ENCODE measurements around the gene GOLT1A.
"Not testable (repeated sequence)": the region's sequence is repeated elsewhere in the genome, so short reads cannot be mapped to it uniquely, and the experiment has no call there.

Gene GOLT1A

DNA sequence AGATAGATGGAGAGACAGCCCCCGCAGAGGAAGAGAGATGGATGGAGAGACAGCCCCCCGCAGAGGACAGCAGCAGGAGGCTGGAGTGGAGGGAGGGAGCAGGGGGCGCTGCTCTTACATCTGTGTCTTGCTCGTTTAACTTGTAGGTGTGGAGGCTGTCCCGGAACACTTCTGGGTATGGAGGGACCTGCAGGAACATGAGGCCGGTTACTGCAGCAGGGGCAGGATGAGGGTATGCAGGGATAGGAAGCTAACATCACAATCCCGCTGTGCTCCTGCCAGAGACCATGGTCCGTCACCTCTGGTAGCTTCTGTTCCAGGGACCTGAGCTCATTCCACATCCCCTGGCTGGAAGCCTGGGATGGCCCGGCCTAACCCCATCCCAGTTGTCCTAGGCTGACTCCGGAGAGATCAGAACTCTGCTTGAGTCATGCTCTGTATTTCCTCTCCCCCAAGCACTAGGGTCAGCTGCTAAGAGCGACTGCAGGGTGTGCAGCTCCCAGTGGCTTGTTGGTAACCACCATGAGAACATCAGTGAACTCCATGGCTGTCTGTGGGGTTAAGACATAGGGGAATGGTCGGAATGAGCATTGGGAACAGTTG is 36.7 kb upstream of the GOLT1A start:
- Histone ChIP-seq H3K4me3 (no peak overlapping the region), H3K27ac (no peak overlapping the region)

DNA sequence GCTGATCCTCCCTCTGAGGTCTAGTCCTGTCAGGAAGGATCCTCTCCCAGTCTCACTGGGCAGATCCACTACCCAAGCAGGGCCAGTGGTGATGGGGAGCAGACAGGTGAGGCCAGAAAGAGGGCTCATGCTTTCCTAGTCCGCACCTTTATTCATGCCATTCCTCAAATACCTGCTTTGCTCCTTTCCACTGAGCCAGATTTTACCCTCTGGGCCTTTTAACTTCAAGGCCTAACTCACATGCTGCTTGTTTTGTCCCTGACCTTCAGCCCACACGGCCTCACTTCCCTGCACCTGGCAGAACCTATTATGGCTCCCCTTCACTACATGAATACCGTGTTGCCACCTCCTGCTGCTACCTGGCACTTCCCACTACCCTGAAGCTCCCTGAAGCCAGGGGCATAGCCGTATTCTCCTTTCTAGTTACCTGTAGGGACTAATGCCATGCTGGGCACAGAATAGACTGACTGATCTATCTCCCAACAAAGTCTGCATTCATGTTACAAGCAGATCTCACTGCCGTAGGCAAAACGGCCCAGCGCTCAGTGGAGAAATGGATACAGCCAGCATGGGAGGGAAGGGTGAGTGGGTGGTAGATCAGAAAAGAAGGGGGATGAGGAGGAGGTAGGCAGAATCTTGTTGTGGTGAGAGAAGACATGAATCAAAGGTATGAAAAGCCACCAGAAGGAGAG is 36.1 kb upstream of the GOLT1A start:
- Histone ChIP-seq H3K4me3 (no peak overlapping the region), H3K27ac (no peak overlapping the region)

DNA sequence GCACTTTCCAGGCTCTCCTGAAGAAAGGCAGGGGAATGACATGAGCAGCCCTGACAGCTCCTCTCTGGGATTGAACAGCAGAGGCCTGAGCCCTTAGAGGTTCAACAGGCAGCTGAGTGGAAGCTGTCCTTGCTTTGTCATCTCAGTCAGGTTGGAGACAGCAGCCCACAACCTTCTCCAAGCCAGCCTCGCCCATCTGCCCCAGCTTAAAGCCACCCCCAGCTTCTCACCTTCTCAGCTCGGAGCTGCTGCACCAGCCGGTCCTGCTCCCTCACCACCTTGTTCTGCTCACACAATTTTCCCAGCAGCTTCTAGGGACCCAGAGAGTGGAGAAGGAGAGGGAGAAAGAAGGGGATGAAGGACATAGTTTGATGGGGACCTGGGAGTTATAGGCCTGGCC is 35.2 kb upstream of the GOLT1A start:
- H3K27ac ChIP-seq = no peak overlapping the region

DNA sequence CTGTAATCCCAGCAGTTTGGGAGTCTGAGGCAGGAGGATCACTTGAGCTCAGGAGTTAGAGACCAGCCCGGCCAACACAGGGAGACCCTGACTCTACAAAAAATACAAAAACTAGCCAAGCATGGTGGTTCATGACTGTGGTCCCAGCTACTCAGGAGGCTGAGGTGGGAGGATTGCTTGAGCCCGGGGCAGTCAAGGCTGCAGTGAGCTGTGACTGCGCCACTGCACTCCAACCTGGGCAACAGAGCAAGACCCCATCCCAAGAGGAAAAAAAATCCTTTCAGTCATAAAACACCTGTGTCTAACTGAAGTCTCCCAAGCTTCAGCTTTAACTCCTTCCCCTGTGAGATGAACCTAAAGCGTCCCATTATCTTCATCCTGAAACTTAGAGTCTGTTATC is 33.1 kb upstream of the GOLT1A start:
- Histone ChIP-seq H3K4me3 (no peak overlapping the region), H3K27ac (no peak overlapping the region)

More for the DNA sequence above, 35.2 kb upstream of the GOLT1A start:
- H3K4me3 ChIP-seq = no peak overlapping the region

DNA sequence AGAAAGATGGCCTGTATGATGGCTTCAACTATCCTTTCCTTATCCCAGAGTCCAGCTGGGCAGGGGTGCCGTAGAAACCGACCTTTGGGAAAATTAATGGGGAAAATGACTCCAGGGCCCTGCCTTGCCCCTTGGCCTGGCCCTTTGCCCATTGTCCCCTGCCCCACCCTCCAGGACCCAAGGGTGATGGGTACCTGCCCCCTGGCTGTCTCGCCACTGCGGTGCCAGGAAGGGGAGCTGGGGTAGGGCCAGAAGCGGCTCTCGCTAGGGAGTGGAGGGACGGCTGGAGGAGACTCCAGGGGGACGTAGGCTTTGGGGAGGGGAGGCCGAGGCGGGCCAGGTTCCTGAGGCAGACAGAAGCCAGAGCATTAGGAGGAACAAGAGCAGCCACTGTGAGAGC is 29.1 kb upstream of the GOLT1A start:
- Histone ChIP-seq H3K27ac (no peak overlapping the region), H3K4me3 (no peak overlapping the region)

DNA sequence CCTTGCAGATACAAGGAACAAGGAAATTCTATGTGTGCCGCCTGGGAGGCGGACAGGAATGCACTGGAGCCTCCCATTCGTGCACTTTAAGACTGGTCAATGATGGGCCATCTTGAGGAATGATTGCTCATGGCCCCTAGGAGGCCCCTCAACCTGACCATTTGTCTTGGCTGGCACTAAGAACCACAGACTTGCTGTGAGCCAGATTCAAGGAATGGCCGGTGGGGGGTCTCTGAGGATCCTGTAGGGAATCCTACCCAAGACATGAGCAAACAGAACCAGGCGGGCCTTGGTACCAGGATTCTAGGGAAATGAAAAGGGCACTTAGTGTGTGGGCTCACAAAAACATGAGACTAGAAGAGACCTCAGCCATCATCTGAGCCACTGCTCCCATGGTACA is 28.1 kb upstream of the GOLT1A start:
- no peak overlapping the region for H3K4me3 ChIP-seq
- H3K27ac ChIP-seq = no peak overlapping the region

DNA sequence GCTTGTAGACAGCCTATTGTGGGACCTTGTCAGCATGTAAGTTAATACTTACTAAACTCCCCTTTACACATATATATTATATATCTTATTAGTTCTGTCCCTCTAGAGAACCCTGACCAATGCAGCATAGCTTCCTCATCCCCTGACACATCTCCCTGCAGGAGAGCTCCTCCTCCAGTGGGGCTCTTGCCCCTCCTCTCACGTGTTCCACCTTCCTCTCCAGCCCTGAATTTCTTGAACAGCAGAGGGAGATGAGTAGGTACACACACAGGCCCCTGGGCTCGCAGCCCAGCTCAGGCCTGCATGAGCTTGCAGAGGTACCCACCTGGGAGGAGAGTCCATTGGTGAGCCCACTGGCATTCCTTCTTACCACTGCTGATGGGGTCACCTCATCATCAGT is 27.3 kb upstream of the GOLT1A start:
- Histone ChIP-seq H3K27ac (no peak overlapping the region), H3K4me3 (no peak overlapping the region)

DNA sequence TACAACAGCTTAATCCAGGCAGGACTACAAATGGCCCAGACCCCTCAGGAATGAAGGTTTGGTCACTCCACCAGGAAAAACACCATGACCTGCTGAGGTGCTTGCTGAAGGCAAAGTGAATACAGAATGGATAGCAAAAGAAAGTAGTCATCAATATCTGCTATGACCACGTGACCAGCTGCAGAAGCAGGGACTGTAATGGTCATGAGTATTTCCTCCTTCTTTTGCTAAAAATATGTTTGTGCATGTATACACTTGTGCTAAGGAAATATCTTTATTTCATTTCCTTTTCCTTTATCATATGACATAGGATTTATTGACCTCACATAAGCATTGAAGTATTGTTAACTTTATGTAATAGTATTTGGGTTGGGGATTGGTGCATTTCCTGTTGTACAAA is 26.4 kb upstream of the GOLT1A start:
- no peak overlapping the region for H3K27ac ChIP-seq
- no peak overlapping the region for H3K4me3 ChIP-seq

DNA sequence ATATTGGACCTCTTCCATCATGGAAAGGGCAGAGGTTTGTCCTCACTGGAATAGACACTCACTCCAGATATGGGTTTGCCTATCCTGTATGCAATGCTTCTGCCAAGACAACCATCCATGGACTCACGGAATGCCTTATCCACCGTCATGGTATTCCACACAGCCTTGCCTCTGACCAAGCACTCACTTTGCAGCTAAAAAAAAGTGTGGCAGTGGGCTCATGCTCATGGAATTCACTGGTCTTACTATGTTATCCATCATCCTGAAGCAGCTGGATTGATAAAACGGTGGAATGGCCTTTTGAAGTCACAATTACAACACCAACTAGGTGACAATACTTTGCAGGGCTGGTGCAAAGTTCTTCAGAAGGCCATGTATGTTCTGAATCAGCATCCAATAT is 25.6 kb upstream of the GOLT1A start:
- not testable (repeated sequence) for H3K27ac ChIP-seq

DNA sequence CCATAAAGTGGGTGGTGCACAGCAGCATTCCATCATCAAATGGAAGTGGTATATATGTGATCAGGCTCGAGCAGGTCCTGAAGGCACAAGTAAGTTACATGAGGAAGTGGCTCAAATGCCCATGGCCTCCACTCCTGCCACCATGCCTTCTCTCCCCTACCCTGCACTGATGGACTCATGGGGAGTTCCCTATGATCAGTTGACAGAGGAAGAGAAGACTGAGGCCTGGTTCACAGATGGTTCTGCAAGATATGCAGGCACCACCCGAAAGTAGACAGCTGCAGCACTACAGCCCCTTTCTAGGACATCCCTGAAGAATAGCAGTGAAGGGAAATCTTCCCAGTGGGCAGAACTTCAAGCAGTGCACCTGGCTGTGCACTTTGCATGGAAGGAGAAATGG is 24.7 kb upstream of the GOLT1A start:
- H3K27ac ChIP-seq, H3K4me3 ChIP-seq: not testable (repeated sequence)

More for the DNA sequence above, 25.6 kb upstream of the GOLT1A start:
- not testable (repeated sequence) for H3K4me3 ChIP-seq

DNA sequence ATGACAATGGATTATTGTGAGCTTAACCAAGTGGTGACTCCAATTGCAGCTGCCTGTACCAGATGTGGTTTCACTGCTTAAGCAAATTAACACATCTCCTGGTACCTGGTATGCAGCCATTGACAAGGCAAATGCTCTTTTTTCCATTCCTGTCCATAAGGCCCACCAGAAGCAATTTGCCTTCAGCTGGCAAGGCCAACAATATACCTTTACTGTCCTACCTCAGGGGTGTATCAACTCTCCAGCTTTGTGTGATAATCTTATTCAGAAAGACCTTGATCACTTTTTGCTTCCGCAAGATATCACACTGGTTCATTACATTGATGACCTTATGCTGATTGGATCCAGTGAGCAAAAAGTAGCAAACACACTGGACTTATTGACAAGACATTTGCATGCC is 23.7 kb upstream of the GOLT1A start:
- H3K4me3 ChIP-seq, H3K27ac ChIP-seq: not testable (repeated sequence)

DNA sequence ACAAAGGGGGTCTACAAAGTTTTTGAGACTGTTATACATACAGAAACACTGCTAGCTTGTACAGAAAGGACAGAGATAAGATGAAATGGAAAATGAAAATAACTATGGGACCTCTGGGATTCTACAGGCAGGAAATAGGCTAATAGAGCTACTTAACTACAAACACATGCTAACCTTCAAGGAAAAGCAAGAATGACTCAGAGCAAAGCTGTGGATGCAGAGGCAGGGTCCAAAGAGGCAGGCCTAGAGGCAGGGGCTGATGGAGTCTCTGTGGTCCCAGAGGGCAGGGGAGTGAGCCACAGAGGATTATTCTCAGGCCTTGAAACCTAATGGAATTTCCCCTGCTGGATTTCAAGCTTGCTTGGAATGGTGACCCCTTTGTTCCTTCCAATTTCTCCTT is 18.7 kb upstream of the GOLT1A start:
- Histone ChIP-seq H3K4me3 (no peak overlapping the region), H3K27ac (peak overlapping the region in 1 of 21 experiments; percentile 6)

DNA sequence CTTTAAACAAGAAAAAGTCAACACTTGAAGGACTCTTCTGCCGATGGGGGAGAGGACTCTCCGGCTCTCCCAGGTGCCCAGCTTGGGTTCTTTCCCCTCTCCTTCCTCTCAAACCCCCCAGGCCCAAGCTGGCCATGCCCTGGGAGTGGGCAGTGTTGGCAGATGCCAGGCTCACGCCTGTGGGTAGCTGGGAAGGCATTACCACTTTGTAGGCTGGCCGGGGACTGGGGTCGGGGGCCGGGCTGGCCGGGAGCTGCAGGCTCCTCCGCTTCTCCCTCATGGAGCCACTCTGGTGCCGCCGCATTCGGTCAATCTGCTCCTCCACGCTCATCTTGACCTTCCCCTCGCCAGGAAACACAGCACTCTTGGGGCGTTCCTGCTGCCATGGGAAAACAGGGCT is 16.4 kb upstream of the GOLT1A start:
- Histone ChIP-seq H3K27ac (no peak overlapping the region), H3K4me3 (no peak overlapping the region)

DNA sequence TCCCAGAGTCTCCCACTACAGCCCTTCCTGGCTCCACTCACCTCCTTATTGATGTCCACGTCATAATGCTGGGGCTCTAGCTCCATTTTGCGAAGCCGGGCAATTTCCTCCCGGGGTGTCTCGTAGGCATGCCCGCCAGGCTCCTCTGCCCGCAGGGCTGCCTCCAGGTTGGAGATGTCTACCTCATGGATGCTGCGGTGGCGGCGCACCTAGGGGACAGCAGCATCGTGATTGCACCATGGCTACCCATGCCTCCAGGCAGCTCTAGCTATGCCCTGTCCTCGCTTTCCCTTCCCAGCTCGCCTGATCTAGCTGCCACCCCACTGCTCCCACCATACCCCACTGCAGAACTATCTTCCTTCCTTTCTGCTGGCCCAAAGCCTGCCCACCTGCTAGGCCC is 15.1 kb upstream of the GOLT1A start:
- H3K27ac ChIP-seq = no peak overlapping the region
- H3K4me3 ChIP-seq = no peak overlapping the region

DNA sequence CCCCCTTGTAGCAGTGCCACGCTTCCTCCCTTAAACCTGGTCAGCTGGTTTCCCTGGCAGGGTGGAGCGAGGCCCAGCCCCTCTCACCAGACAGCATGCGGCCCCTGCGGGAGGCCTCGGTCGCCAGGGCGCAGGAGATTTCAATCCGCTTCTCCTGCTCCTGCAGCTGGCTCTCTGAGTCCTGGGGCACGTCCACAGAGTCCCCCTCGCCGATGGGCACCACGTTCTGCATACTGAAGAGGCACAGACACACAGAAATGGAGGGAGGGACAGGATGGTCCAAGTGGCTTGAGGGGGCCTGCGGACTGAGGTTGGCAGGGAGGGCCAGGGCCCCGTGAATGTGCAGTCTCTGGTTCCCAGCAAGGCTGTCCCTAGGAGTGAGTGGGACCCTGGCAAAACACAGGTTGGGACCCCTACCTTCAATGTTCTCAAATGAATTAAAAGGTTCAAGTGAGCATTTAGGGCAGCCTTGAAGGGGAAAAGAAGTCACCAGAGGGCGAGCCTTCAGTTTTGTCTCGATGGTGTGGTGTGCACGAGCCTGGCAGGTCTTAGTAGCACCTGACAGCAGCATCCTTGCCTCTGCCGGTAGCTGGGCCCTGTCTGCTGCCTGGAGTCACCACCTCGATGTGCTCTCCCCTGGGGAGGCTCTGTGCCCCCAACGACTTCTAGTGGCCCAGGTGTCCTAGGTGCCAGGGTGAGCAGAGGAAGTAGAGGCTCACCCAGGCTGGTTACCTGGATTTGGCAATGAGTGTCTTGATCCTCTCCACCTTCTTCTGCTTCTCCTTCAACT is 14.4 kb upstream of the GOLT1A start:
- H3K27ac ChIP-seq = no peak overlapping the region
- H3K4me3 ChIP-seq = no peak overlapping the region

DNA sequence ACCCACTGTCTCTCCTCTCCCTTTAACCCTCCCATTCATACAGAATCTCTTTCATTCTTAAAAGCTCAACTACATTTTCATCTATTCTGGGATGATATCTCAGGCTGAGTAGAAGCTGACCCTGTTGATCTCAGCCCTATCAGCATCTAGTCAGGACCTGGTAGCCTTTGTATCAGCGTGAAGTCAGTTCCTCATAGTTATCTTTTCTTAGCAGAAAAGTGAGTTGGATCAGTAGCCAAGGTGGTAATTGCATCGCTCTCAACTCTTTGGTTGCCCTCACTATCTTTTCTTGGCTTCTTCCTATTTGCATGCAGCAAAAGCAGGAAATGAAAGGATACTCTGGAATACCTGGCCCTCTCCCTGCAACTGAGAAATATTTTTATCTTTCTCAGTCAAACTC is 13.6 kb upstream of the GOLT1A start:
- H3K27ac ChIP-seq = no peak overlapping the region

DNA sequence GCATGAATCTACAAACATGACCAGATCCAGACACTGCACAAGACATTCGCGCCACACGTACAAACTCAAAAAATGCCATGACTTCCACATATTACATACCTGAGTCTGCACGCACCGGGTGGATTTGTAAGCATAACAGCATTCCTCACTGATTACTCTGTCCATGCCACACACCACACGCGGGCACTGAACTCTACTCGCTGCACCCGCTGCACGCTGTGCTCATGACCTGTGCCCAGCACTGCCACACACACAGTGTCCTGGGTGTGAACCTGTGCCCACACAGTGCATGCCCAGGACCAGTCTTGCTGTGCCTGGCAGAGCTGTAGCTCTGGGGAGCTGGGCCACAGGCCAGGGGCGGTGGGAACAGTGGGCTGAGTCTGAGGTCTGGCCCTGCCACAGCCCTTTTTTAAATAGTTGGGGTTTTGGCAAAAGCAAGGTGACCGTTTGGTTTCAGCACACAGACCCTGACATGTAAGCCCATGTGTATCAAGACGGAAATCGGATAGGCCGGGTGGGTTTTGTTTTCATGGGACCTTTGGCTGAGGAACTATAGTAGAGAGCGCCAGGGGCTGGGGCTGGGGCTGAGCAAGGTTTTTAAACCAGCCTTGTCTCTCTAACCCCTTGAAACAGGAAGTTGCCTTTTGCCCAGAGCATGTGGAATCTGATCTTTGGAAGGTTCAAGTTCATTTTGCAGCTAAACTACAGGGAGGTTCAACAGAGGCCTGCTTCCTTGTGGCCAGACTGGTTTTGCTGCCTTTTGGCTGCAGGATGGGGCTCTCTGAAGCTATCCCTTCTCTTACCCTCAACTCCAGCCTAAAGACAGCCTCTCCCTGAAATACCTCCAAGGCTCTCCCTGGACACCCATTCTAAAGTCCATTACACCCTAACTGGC is 12.3 kb upstream of the GOLT1A start:
- peak overlapping the region in 2 of 21 experiments; percentile 38 to 41 for H3K27ac ChIP-seq
- no peak overlapping the region for H3K4me3 ChIP-seq

More for the DNA sequence above, 13.6 kb upstream of the GOLT1A start:
- no peak overlapping the region for H3K4me3 ChIP-seq

DNA sequence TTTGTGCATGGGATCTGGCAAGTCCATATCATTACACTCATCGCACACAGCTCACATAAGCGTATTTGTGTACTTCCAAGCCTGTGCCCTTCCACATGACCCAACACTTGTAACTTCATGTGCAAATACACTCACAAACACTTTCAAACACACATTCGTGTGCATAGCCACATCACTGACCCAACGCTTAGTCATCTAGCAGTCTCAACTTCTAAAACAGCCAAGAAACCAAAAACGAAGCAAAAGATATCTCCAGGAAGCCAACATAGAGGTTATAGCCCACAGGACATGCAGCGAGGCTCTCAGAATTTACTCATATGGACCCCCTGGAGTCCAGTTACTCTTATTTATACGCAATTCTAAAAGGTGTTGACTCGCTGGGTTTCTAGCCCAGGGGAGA is 10.9 kb upstream of the GOLT1A start:
- Histone ChIP-seq H3K4me3 (no peak overlapping the region), H3K27ac (no peak overlapping the region)

DNA sequence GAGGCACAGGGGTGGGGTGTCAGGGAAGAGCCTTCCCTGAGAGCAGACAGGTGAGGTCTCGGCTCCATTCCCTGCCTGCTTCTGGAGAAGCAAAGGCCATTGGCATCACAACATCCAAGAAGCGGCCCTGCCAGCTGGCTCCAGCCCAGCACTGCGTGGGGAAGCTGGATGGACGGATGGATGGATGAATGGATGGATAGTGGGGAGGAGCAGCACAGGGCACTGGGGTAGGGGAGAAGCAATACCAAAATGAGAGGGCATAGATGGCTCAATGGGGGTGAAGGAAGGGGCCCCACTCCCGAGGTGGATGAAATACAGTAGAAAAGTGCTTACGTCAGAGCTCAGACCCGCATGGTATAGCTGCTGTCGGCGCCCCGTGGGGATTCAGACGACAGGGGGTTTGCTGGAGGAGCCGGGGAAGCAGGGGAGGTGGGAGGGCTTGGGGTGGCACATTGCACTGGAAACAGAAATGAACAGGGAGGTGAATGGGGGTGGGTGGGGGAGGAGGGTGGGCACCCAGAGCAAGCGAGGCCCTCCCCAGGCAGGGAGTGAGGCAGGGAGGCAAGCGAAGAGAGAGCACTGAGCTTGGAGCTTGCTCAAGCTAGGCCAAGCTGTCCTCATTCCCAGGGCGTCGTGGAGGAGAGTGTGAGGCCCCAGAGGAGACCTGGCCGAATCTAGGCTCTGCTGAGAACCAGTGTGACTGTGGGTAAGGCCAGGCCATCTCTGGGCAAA is 9.5 kb upstream of the GOLT1A start:
- H3K27ac ChIP-seq = no peak overlapping the region
- no peak overlapping the region for H3K4me3 ChIP-seq

DNA sequence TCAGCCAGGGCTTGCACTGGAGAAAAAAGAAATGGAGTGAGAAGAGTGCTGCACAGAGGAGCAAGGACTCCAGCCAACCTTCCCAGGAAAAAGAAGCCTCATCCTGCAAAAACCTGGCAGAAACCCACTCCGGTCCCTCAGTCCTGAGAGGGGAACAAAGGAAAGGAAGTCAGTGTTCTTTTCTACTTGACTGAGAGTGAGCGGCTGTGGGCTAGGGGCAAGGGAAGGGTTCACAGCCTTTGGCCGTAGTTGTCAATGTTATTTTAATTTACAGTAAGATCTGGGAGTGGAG is 8.9 kb upstream of the GOLT1A start:
- Histone ChIP-seq H3K4me3 (no peak overlapping the region), H3K27ac (no peak overlapping the region)
